Measurements from ENCODE around the gene PPM1N.

The PPM1N gene

GRCh38 chr19:45471111-45471930, 26.9 kb upstream of the PPM1N start:
- DNase-seq, result no peak

- no peak for DNase-seq
Measured at GRCh38 chr19:45471931-45472562, 26.2 kb upstream of the PPM1N start.

- DNase-seq, result peak; percentile 43
Measured at GRCh38 chr19:45472563-45473366, 25.5 kb upstream of the PPM1N start.

- DNase-seq, result no peak
Measured at GRCh38 chr19:45473367-45473681, 24.9 kb upstream of the PPM1N start.

GRCh38 chr19:45473682-45474605, 24.3 kb upstream of the PPM1N start:
- peak; percentile 52 for DNase-seq

- peak; percentile 56 for DNase-seq
Measured at GRCh38 chr19:45474606-45475521, 23.4 kb upstream of the PPM1N start.

GRCh38 chr19:45475537-45476291, 22.5 kb upstream of the PPM1N start:
- DNase-seq, result no peak

GRCh38 chr19:45476304-45476703, 21.9 kb upstream of the PPM1N start:
- DNase-seq, result no peak

- no peak for DNase-seq
Measured at GRCh38 chr19:45477186-45477585, 21.1 kb upstream of the PPM1N start.

- no peak for DNase-seq
Measured at GRCh38 chr19:45477713-45478453, 20.4 kb upstream of the PPM1N start.

GRCh38 chr19:45478454-45479238, 19.6 kb upstream of the PPM1N start:
- DNase-seq, result peak; percentile 84

GRCh38 chr19:45483033-45483432, 15.2 kb upstream of the PPM1N start:
- no peak for DNase-seq

- no peak for DNase-seq
Measured at GRCh38 chr19:45484273-45484945, 13.8 kb upstream of the PPM1N start.

- DNase-seq, result peak; percentile 99
Measured at GRCh38 chr19:45485305-45486077, 12.8 kb upstream of the PPM1N start.

- DNase-seq, result no peak
Measured at GRCh38 chr19:45488708-45489107, 9.5 kb upstream of the PPM1N start.

GRCh38 chr19:45489216-45489855, 8.9 kb upstream of the PPM1N start:
- no peak for DNase-seq

GRCh38 chr19:45492137-45492626, 6.1 kb upstream of the PPM1N start:
- no peak for DNase-seq
